Measurements from ENCODE around the gene MVD.

GRCh38 chr16:88701581-88702370 is 38.9 kb upstream of the MVD start:
- TF ChIP-seq CTCF (IDR thresholded peaks at IDR 0.05 in 2 of 3, conservative IDR thresholded peaks at IDR 0.05 in 1 of 3; ENCODE audit: borderline replicate concordance in 1 of 3, insufficient read depth in 1 of 3, low read depth in 2 of 3, low read length in 2 of 3) (no peak), EGR1 (IDR thresholded peaks at IDR 0.05; ENCODE audit: low read depth) (no peak), ATF3 (IDR thresholded peaks at IDR 0.05) (no peak), POLR2A (IDR thresholded peaks at IDR 0.05; ENCODE audit: borderline replicate concordance, extremely low read depth, insufficient read depth, insufficient read length) (no peak), MAX (IDR thresholded peaks at IDR 0.05) (no peak), ZBTB33 (IDR thresholded peaks at IDR 0.05; ENCODE audit: extremely low read depth, insufficient replicate concordance, low read length) (no peak), RAD21 (IDR thresholded peaks at IDR 0.05; ENCODE audit: low read depth) (no peak), POLR2AphosphoS5 (IDR thresholded peaks at IDR 0.05; ENCODE audit: low read depth, low read length) (no peak), EZH2 (IDR thresholded peaks at IDR 0.05) (no peak)
